ENCODE data around the gene ZNF264. TPM values are rescaled to one million over a fixed set of nuclear protein-coding genes. Genes with fewer than 3 reads are reported as not detected.

Gene ZNF264
- total and polyA plus RNA-seq, 2 donors (not counting 1 experiment from before 2014, with no cell fraction given): 12.1 to 72.4 TPM

DNA sequence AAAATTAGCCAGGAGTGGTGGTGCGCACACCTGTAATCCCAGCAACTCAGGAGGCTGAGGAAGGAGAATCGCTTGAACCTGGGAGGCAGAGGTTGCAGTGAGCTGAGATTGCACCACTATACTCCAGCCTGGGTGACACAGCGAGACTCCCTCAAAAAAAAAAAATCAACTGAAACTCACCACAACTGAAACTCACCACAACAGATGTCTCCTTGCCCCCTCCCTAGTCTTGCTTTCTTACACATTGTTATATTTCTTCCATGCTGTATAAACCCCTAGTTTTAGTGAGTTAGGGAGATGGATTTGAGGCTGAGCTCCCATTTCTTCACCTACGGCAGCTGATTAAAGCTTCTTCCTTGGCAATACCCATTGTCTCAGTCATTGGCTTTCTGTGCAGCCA, 49.6 kb upstream of the ZNF264 start:
- intact Hi-C loops (cut with micrococcal nuclease): no loop called here
- no peak for TF ChIP-seq EZH2 (IDR thresholded peaks at IDR 0.05; ENCODE audit: borderline replicate concordance, insufficient read depth, low read depth, low read length, poor library complexity, severe bottlenecking)
- TF ChIP-seq, protein P1, sequence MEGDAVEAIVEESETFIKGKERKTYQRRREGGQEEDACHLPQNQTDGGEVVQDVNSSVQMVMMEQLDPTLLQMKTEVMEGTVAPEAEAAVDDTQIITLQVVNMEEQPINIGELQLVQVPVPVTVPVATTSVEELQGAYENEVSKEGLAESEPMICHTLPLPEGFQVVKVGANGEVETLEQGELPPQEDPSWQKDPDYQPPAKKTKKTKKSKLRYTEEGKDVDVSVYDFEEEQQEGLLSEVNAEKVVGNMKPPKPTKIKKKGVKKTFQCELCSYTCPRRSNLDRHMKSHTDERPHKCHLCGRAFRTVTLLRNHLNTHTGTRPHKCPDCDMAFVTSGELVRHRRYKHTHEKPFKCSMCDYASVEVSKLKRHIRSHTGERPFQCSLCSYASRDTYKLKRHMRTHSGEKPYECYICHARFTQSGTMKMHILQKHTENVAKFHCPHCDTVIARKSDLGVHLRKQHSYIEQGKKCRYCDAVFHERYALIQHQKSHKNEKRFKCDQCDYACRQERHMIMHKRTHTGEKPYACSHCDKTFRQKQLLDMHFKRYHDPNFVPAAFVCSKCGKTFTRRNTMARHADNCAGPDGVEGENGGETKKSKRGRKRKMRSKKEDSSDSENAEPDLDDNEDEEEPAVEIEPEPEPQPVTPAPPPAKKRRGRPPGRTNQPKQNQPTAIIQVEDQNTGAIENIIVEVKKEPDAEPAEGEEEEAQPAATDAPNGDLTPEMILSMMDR (IDR thresholded peaks at IDR 0.05): no peak
- 100% methylated on average over 3 of the region's 4 CpGs for WGBS (ENCODE audit: insufficient coverage)

DNA sequence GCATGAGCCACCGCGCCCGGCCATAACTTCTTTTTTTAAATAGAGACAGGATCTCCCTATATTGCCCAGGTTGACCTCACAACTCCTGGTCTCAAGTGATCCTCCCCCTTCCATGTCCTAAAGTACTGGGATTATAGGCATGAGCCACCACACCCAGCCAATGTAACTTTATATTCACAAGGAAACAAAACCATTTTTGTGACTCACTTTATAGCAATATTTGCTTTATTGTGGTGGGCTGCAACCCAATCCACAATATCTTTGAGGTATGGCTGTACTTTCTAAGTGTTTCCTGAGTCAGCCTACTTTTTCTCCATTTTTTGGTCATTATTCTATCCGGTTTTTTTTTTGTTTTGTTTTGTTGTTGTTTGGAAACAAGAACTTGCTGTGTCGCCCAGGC, 38.4 kb upstream of the ZNF264 start:
- TF ChIP-seq, protein P1 (IDR thresholded peaks at IDR 0.05): no peak
- no peak for TF ChIP-seq EZH2 (IDR thresholded peaks at IDR 0.05; ENCODE audit: borderline replicate concordance, insufficient read depth, low read depth, low read length, poor library complexity, severe bottlenecking)
- peaks cover 0 to under 1% (median 0%) of the 10 kb centered on the region in 4 experiments for H3K27me3 ChIP-seq (replicated peaks in 1 of 4; ENCODE audit: control extremely low read depth in 1 of 4, control insufficient read depth in 3 of 4, insufficient read depth in 4 of 4, low read length in 3 of 4)
- no peak overlapping the region for H3K9ac ChIP-seq (ENCODE audit: low read length)
- H3K27me3 Mint-ChIP-seq: peaks cover 3% of the 10 kb centered on the region
- H3K4me3 ChIP-seq (ENCODE audit: control extremely low read depth in 1 of 5, extremely low read depth in 1 of 5, insufficient read depth in 1 of 5, low read depth in 2 of 5, low read length in 4 of 5): no peak overlapping the region
- no peak for ATAC-seq (ENCODE audit: low read depth)
- POLR2A ChIA-PET: no interaction called here
- H2AFZ ChIP-seq (ENCODE audit: insufficient read depth, low read depth, low read length, poor library complexity, severe bottlenecking): no peak overlapping the region
- H3K27ac ChIP-seq (ENCODE audit: low read length in 2 of 2): no peak overlapping the region
- H3K4me1 Mint-ChIP-seq: no peaks in the 10 kb centered on the region
- DNase-seq: no peak
- WGBS (ENCODE audit: insufficient coverage): 94% methylated on average over 3 of the region's 5 CpGs
- intact Hi-C loops (cut with micrococcal nuclease): no loop called here
- H3K9me3 Mint-ChIP-seq (ENCODE audit: insufficient read depth): peaks cover 6% of the 10 kb centered on the region
- peaks cover 0 to 19% (median 0%) of the 10 kb centered on the region in 3 donors for H3K9me3 ChIP-seq (ENCODE audit: control extremely low read depth in 1 of 3, control insufficient read depth in 2 of 3, insufficient read depth in 1 of 3, low read length in 2 of 3)
- H3K79me2 ChIP-seq (ENCODE audit: control insufficient read depth, insufficient read depth, low read length): no peaks in the 10 kb centered on the region
- no peaks in the 10 kb centered on the region for H3K36me3 ChIP-seq (replicated peaks in 1 of 2; ENCODE audit: control extremely low read depth in 1 of 2, control insufficient read depth in 1 of 2, extremely low read depth in 1 of 2, insufficient read depth in 2 of 2, low read length in 1 of 2)
- no peaks in the 10 kb centered on the region for H3K4me1 ChIP-seq (ENCODE audit: control insufficient read depth in 2 of 2, insufficient read depth in 2 of 2, low read length in 2 of 2)
- H3K27ac Mint-ChIP-seq: no peak overlapping the region
- no peaks in the 10 kb centered on the region for H4K20me1 ChIP-seq (ENCODE audit: control insufficient read depth, insufficient read depth, low read length, poor library complexity, severe bottlenecking)
- H3K4me2 ChIP-seq (replicated peaks; ENCODE audit: low read depth, low read length, poor library complexity, severe bottlenecking): no peak overlapping the region
- no peak overlapping the region for H3K4me3 Mint-ChIP-seq
- CTCF ChIA-PET: no interaction called here

More for the DNA sequence above, 49.6 kb upstream of the ZNF264 start:
- no peaks in the 10 kb centered on the region for H3K4me1 Mint-ChIP-seq
- ATAC-seq (ENCODE audit: low read depth) (no peak), DNase-seq (no peak)
- POLR2A ChIA-PET: interaction anchor here (0.7 kb wide), 1 partner anchor 8 kb away, joined by 4 read pairs; no protein-coding TSS in a partner anchor
- Histone ChIP-seq H3K27ac (ENCODE audit: low read length in 2 of 2) (no peak overlapping the region), H4K20me1 (ENCODE audit: control insufficient read depth, insufficient read depth, low read length, poor library complexity, severe bottlenecking) (no peaks in the 10 kb centered on the region), H3K4me3 (ENCODE audit: control extremely low read depth in 1 of 5, extremely low read depth in 1 of 5, insufficient read depth in 1 of 5, low read depth in 2 of 5, low read length in 4 of 5) (no peak overlapping the region), H2AFZ (ENCODE audit: insufficient read depth, low read depth, low read length, poor library complexity, severe bottlenecking) (no peak overlapping the region), H3K4me1 (ENCODE audit: control insufficient read depth in 2 of 2, insufficient read depth in 2 of 2, low read length in 2 of 2) (no peaks in the 10 kb centered on the region), H3K27me3 (replicated peaks in 1 of 4; ENCODE audit: control extremely low read depth in 1 of 4, control insufficient read depth in 3 of 4, insufficient read depth in 4 of 4, low read length in 3 of 4) (no peaks in the 10 kb centered on the region), H3K4me2 (replicated peaks; ENCODE audit: low read depth, low read length, poor library complexity, severe bottlenecking) (no peak overlapping the region), H3K79me2 (ENCODE audit: control insufficient read depth, insufficient read depth, low read length) (no peaks in the 10 kb centered on the region), H3K9ac (ENCODE audit: low read length) (no peak overlapping the region), H3K36me3 (replicated peaks in 1 of 2; ENCODE audit: control extremely low read depth in 1 of 2, control insufficient read depth in 1 of 2, extremely low read depth in 1 of 2, insufficient read depth in 2 of 2, low read length in 1 of 2) (no peaks in the 10 kb centered on the region), H3K9me3 (ENCODE audit: control extremely low read depth in 1 of 3, control insufficient read depth in 2 of 3, insufficient read depth in 1 of 3, low read length in 2 of 3) (peaks cover 0 to 28% (median 0%) of the 10 kb centered on the region in 3 donors)
- H3K4me3 Mint-ChIP-seq: no peak overlapping the region
- CTCF ChIA-PET: no interaction called here
- H3K27me3 Mint-ChIP-seq: no peaks in the 10 kb centered on the region
- no peak overlapping the region for H3K27ac Mint-ChIP-seq
- H3K9me3 Mint-ChIP-seq (ENCODE audit: insufficient read depth): peaks cover 12% of the 10 kb centered on the region

Measured in B cell (primary cell).